ENCODE measurements around the gene EPHB6. TPM values are rescaled to one million over a fixed set of nuclear protein-coding genes. Genes with fewer than 3 reads are reported as not detected.

Gene EPHB6, protein sequence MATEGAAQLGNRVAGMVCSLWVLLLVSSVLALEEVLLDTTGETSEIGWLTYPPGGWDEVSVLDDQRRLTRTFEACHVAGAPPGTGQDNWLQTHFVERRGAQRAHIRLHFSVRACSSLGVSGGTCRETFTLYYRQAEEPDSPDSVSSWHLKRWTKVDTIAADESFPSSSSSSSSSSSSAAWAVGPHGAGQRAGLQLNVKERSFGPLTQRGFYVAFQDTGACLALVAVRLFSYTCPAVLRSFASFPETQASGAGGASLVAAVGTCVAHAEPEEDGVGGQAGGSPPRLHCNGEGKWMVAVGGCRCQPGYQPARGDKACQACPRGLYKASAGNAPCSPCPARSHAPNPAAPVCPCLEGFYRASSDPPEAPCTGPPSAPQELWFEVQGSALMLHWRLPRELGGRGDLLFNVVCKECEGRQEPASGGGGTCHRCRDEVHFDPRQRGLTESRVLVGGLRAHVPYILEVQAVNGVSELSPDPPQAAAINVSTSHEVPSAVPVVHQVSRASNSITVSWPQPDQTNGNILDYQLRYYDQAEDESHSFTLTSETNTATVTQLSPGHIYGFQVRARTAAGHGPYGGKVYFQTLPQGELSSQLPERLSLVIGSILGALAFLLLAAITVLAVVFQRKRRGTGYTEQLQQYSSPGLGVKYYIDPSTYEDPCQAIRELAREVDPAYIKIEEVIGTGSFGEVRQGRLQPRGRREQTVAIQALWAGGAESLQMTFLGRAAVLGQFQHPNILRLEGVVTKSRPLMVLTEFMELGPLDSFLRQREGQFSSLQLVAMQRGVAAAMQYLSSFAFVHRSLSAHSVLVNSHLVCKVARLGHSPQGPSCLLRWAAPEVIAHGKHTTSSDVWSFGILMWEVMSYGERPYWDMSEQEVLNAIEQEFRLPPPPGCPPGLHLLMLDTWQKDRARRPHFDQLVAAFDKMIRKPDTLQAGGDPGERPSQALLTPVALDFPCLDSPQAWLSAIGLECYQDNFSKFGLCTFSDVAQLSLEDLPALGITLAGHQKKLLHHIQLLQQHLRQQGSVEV
- 12.2 TPM for polyA plus RNA-seq (2013, experiment 1 of 4)
- 13.0 TPM for polyA plus RNA-seq (2013, experiment 2 of 4)
- polyA plus RNA-seq (2013, experiment 3 of 4), result 12.1 TPM
- 14.1 TPM for polyA plus RNA-seq (2013, experiment 4 of 4)

- peak within 1 kb of the TSS; percentile 86 for H3K4me3 ChIP-seq (ENCODE audit: insufficient read depth, low read depth, low read length)
- 0% methylated on average over 70 of the region's 70 CpGs for WGBS, 2 experiments
- no peak within 1 kb of the TSS for H3K27ac ChIP-seq (ENCODE audit: insufficient read depth, low read depth, low read length, poor library complexity, severe bottlenecking)
- no peaks in the 10 kb centered on the region for H3K36me3 ChIP-seq (ENCODE audit: control insufficient read depth, insufficient read depth, low read length)
- no peaks in the 10 kb centered on the region for H3K9me3 ChIP-seq (ENCODE audit: control insufficient read depth, low read length)
- H3K4me1 ChIP-seq (ENCODE audit: control insufficient read depth, insufficient read depth, low read length), result no peaks in the 10 kb centered on the region
- H3K27me3 ChIP-seq (ENCODE audit: control insufficient read depth, insufficient read depth, low read length, poor library complexity, severe bottlenecking), result peaks cover 18% of the 10 kb centered on the region
Observed at GRCh38 chr7:142854372-142855113, at the start of gene EPHB6. Gene EPHB6 (plus strand): TSS chr7:142855076. CDS start chr7:142863228, 8,152 bp downstream.

DNA sequence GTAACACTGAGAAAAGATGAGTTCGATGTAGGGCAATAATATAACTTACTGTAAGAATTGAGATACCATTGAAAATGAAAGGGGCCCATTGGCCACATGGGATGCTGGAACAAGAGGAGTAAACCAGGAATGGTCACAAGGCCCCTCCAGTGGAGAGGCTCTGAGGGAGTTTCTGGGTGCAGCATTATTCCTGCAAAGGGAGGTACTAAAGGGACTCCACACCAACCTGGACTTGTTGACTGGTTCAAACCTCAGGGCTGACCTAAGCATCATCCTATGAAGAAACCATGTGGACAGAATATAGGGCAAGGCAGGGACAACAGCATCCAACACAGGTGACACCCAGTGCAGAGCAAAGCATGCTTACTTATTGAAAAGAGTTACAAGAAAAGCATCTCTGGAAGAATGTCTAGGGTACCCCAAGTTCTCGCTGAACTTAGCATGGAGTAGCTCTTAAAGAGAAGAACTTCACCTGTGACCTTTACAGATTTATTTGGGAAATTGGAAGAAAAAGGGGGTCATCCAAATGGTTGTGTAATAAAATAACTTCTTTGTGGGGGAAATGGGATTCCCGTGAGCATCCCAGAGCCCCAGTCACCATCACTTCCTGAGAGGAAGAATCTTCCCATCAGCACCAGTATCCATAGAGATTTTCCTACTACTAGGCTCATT is 49.4 kb upstream of the EPHB6 start:
- 87 to 98% methylated on average over 2 to 3 of the region's 3 CpGs for WGBS, 2 experiments
- no peak overlapping the region for H3K27ac ChIP-seq (ENCODE audit: insufficient read depth, low read depth, low read length, poor library complexity, severe bottlenecking)
- H3K27me3 ChIP-seq (ENCODE audit: control insufficient read depth, insufficient read depth, low read length, poor library complexity, severe bottlenecking), result no peaks in the 10 kb centered on the region
- H3K36me3 ChIP-seq (ENCODE audit: control insufficient read depth, insufficient read depth, low read length), result no peaks in the 10 kb centered on the region
- H3K4me3 ChIP-seq (ENCODE audit: insufficient read depth, low read depth, low read length), result no peak overlapping the region
- no peaks in the 10 kb centered on the region for H3K4me1 ChIP-seq (ENCODE audit: control insufficient read depth, insufficient read depth, low read length)
- H3K9me3 ChIP-seq (ENCODE audit: control insufficient read depth, low read length), result no peaks in the 10 kb centered on the region

DNA sequence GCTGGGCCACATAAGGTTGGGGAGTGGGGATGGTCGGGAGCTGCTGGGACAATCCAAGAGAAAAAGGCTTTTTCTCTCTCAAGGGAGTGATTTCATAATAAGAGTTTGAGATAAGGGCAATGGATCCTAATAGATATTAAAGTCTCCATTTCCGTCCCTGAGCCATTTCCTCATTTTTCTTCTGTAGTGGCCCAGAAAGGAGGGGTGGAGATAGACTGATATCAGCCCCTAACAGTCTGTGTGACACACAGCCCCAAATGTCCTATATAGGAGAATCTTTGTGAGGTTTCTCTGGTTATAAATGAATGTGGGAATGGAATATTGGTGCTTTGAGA is 48.9 kb upstream of the EPHB6 start:
- Histone ChIP-seq H3K27me3 (ENCODE audit: control insufficient read depth, insufficient read depth, low read length, poor library complexity, severe bottlenecking) (no peaks in the 10 kb centered on the region), H3K36me3 (ENCODE audit: control insufficient read depth, insufficient read depth, low read length) (no peaks in the 10 kb centered on the region), H3K9me3 (ENCODE audit: control insufficient read depth, low read length) (no peaks in the 10 kb centered on the region), H3K4me3 (ENCODE audit: insufficient read depth, low read depth, low read length) (no peak overlapping the region), H3K4me1 (ENCODE audit: control insufficient read depth, insufficient read depth, low read length) (no peaks in the 10 kb centered on the region), H3K27ac (ENCODE audit: insufficient read depth, low read depth, low read length, poor library complexity, severe bottlenecking) (no peak overlapping the region)
- 80 to 84% methylated on average over 2 of the region's 2 CpGs for WGBS, 2 experiments

GRCh38 chr7:142806957-142807356 is 47.9 kb upstream of the EPHB6 start:
- no peaks in the 10 kb centered on the region for H3K36me3 ChIP-seq (ENCODE audit: control insufficient read depth, insufficient read depth, low read length)
- no peak overlapping the region for H3K27ac ChIP-seq (ENCODE audit: insufficient read depth, low read depth, low read length, poor library complexity, severe bottlenecking)
- no peaks in the 10 kb centered on the region for H3K9me3 ChIP-seq (ENCODE audit: control insufficient read depth, low read length)
- no peaks in the 10 kb centered on the region for H3K4me1 ChIP-seq (ENCODE audit: control insufficient read depth, insufficient read depth, low read length)
- no peaks in the 10 kb centered on the region for H3K27me3 ChIP-seq (ENCODE audit: control insufficient read depth, insufficient read depth, low read length, poor library complexity, severe bottlenecking)
- WGBS, 2 experiments, result 88 to 100% methylated on average over 1 of the region's 1 CpG
- no peak overlapping the region for H3K4me3 ChIP-seq (ENCODE audit: insufficient read depth, low read depth, low read length)

DNA sequence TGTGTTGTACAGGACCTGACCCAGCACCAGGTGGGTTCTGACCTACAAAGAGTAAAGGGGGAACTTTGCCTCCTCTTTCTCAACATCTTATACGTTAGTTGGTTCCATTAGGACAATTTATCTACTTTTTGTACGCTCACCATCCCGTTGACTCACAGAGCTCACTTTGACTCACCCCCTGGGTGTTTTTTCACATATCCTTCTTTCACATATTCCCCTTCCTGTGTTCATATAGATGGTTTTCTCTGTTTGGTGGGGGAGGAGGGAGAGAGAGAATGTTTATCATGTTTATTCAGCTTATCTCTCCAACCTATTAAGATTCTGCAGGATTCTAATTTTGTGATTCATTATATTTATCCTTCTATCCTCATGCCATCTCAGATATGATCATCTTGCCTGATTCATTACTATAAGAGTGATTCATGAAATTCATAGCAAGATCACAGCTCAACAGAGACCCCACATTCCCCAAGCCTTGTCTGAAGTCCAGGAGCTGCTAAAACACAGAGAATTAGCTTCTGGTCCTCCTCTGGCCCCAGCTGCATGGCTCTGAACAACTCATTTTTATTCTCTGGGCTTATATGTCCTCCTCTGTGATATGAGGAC is 46.9 kb upstream of the EPHB6 start:
- WGBS, 2 experiments, result 86 to 93% methylated on average over 3 of the region's 3 CpGs
- no peaks in the 10 kb centered on the region for H3K36me3 ChIP-seq (ENCODE audit: control insufficient read depth, insufficient read depth, low read length)
- H3K27me3 ChIP-seq (ENCODE audit: control insufficient read depth, insufficient read depth, low read length, poor library complexity, severe bottlenecking), result no peaks in the 10 kb centered on the region
- no peaks in the 10 kb centered on the region for H3K9me3 ChIP-seq (ENCODE audit: control insufficient read depth, low read length)
- H3K4me3 ChIP-seq (ENCODE audit: insufficient read depth, low read depth, low read length), result no peak overlapping the region
- no peaks in the 10 kb centered on the region for H3K4me1 ChIP-seq (ENCODE audit: control insufficient read depth, insufficient read depth, low read length)
- H3K27ac ChIP-seq (ENCODE audit: insufficient read depth, low read depth, low read length, poor library complexity, severe bottlenecking), result no peak overlapping the region

DNA sequence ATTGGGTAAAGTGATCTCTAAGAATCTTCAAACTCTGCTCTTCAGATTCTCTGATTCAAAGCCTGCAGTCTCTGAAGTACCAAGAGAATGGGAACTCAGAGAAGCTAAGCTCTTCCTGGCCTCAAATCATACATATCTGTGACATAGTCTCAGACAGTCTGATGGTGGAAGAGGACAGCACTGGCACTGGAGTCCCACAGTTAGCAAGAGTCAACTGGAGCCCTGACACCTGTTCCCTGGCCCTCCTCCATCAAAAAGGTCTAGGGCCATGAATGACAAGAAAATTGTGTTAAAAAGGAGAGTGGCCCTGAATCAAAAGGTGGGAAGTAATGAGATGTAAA is 46.4 kb upstream of the EPHB6 start:
- H3K4me1 ChIP-seq (ENCODE audit: control insufficient read depth, insufficient read depth, low read length), result no peaks in the 10 kb centered on the region

GRCh38 chr7:142808802-142809583 is 45.9 kb upstream of the EPHB6 start:
- no peaks in the 10 kb centered on the region for H3K9me3 ChIP-seq (ENCODE audit: control insufficient read depth, low read length)
- H3K4me3 ChIP-seq (ENCODE audit: insufficient read depth, low read depth, low read length), result no peak overlapping the region
- WGBS, 2 experiments, result 82 to 92% methylated on average over 6 of the region's 6 CpGs
- H3K27me3 ChIP-seq (ENCODE audit: control insufficient read depth, insufficient read depth, low read length, poor library complexity, severe bottlenecking), result no peaks in the 10 kb centered on the region
- H3K27ac ChIP-seq (ENCODE audit: insufficient read depth, low read depth, low read length, poor library complexity, severe bottlenecking), result no peak overlapping the region
- H3K4me1 ChIP-seq (ENCODE audit: control insufficient read depth, insufficient read depth, low read length), result no peaks in the 10 kb centered on the region
- H3K36me3 ChIP-seq (ENCODE audit: control insufficient read depth, insufficient read depth, low read length), result no peaks in the 10 kb centered on the region

More for the DNA sequence above, 46.4 kb upstream of the EPHB6 start:
- Histone ChIP-seq H3K9me3 (ENCODE audit: control insufficient read depth, low read length) (no peaks in the 10 kb centered on the region), H3K36me3 (ENCODE audit: control insufficient read depth, insufficient read depth, low read length) (no peaks in the 10 kb centered on the region), H3K27ac (ENCODE audit: insufficient read depth, low read depth, low read length, poor library complexity, severe bottlenecking) (no peak overlapping the region), H3K27me3 (ENCODE audit: control insufficient read depth, insufficient read depth, low read length, poor library complexity, severe bottlenecking) (no peaks in the 10 kb centered on the region), H3K4me3 (ENCODE audit: insufficient read depth, low read depth, low read length) (no peak overlapping the region)

GRCh38 chr7:142809671-142810070 is 45.2 kb upstream of the EPHB6 start:
- H3K27ac ChIP-seq (ENCODE audit: insufficient read depth, low read depth, low read length, poor library complexity, severe bottlenecking), result no peak overlapping the region
- H3K36me3 ChIP-seq (ENCODE audit: control insufficient read depth, insufficient read depth, low read length), result no peaks in the 10 kb centered on the region
- H3K4me1 ChIP-seq (ENCODE audit: control insufficient read depth, insufficient read depth, low read length), result no peaks in the 10 kb centered on the region
- H3K27me3 ChIP-seq (ENCODE audit: control insufficient read depth, insufficient read depth, low read length, poor library complexity, severe bottlenecking), result no peaks in the 10 kb centered on the region
- H3K9me3 ChIP-seq (ENCODE audit: control insufficient read depth, low read length), result no peaks in the 10 kb centered on the region
- no peak overlapping the region for H3K4me3 ChIP-seq (ENCODE audit: insufficient read depth, low read depth, low read length)
- WGBS, 2 experiments, result 90 to 95% methylated on average over 2 of the region's 2 CpGs

All from ectodermal cell (in vitro differentiated cells).